GM06990 (cell line): ENCODE measurements around the gene TENT4B.

Experiments used
- DNase-seq: peaks from one replicate; pipeline ENCODE4 v3.0.0-alpha.2; 2011; ENCODE audit not compliant: insufficient read length; ENCODE audit errors: extremely low read depth
- H3K27me3 ChIP-seq: replicated peaks from 2 replicates; pipeline ENCODE4 v1.6.0; 2011; ENCODE audit warnings: low read length; ENCODE audit not compliant: control insufficient read depth, insufficient read depth
- H3K36me3 ChIP-seq: 2 replicates; pipeline ENCODE4 v1.5.1; 2011; ENCODE audit warnings: low read length; ENCODE audit not compliant: control insufficient read depth, insufficient read depth
- H3K4me3 ChIP-seq: replicated peaks from 2 replicates; pipeline ENCODE4 v1.5.1; 2011; ENCODE audit warnings: low read depth, mild to moderate bottlenecking, control low read depth, low read length
- TF ChIP-seq, protein P1 (sequence below): IDR thresholded peaks from 2 replicates; pipeline ENCODE4 v1.5.1; 2011; ENCODE audit warnings: low read length, control low read depth, mild to moderate bottlenecking, inconsistent platforms; ENCODE audit not compliant: insufficient read depth, poor library complexity, severe bottlenecking

TENT4B gene

DNA sequence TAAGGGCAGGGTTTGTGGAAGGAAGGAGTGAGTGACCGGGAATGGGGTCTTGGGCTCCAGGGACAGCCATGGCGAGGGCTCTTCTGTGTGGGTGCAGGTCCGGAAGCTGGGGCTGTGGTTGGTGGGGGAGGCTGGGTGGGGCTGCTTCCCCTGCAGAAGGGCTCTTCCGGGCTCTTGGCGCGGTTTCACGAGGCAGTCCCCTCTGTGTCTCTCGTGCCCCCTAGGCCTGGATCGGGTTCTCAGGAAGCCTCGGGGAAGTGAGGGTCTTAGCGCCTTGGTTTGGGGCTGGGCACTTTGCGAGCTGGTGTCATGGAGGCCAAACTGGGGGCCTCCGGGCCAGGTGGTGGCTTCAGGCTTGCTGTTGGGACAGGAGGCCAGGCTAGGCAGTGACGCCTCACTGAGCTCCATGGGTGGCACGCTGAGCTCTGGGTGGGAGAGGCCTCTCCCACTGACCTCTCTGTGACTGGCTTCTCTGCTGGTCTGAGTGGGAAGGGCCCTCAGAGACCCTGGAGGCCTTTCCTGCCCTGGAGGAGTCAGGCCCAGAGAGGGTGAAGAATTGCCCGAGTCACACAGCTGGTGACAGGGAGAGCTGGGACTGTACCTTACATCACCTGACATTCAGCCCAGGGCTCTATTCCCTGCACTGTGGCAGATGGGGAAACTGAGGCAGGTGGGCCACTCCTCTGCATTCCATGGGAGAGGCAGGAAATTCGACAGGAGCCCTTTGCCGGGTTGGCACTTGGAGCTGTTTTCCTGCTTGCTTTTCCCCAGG is 121.4 kb downstream of the TENT4B start:
- no peak for DNase-seq
- Histone ChIP-seq H3K27me3 (no peaks in the 10 kb centered on the region), H3K4me3 (peak overlapping the region; percentile 85), H3K36me3 (peaks cover 3% of the 10 kb centered on the region)
- TF ChIP-seq, protein P1, sequence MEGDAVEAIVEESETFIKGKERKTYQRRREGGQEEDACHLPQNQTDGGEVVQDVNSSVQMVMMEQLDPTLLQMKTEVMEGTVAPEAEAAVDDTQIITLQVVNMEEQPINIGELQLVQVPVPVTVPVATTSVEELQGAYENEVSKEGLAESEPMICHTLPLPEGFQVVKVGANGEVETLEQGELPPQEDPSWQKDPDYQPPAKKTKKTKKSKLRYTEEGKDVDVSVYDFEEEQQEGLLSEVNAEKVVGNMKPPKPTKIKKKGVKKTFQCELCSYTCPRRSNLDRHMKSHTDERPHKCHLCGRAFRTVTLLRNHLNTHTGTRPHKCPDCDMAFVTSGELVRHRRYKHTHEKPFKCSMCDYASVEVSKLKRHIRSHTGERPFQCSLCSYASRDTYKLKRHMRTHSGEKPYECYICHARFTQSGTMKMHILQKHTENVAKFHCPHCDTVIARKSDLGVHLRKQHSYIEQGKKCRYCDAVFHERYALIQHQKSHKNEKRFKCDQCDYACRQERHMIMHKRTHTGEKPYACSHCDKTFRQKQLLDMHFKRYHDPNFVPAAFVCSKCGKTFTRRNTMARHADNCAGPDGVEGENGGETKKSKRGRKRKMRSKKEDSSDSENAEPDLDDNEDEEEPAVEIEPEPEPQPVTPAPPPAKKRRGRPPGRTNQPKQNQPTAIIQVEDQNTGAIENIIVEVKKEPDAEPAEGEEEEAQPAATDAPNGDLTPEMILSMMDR = peak; percentile 22

DNA sequence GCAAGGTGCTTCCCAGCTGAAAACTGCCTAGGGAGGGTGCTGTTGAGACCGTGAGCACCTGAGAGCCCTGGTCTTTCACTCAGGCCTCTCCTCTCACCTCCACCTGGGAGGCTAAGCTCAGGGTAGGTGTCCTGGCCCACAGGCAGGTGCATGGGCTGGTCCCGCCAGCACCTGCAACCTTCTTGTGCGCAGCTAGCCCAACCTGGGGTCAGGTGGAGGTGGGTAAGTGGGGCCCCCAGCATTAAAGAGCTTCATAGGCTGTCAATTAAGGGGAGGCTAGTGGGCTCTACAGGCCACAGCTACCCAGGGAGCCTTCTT is 122.0 kb downstream of the TENT4B start:
- no peaks in the 10 kb centered on the region for H3K27me3 ChIP-seq
- no peak for DNase-seq
- TF ChIP-seq, protein P1 = no peak
- H3K36me3 ChIP-seq = peaks cover 3% of the 10 kb centered on the region
- peak overlapping the region; percentile 85 for H3K4me3 ChIP-seq

DNA sequence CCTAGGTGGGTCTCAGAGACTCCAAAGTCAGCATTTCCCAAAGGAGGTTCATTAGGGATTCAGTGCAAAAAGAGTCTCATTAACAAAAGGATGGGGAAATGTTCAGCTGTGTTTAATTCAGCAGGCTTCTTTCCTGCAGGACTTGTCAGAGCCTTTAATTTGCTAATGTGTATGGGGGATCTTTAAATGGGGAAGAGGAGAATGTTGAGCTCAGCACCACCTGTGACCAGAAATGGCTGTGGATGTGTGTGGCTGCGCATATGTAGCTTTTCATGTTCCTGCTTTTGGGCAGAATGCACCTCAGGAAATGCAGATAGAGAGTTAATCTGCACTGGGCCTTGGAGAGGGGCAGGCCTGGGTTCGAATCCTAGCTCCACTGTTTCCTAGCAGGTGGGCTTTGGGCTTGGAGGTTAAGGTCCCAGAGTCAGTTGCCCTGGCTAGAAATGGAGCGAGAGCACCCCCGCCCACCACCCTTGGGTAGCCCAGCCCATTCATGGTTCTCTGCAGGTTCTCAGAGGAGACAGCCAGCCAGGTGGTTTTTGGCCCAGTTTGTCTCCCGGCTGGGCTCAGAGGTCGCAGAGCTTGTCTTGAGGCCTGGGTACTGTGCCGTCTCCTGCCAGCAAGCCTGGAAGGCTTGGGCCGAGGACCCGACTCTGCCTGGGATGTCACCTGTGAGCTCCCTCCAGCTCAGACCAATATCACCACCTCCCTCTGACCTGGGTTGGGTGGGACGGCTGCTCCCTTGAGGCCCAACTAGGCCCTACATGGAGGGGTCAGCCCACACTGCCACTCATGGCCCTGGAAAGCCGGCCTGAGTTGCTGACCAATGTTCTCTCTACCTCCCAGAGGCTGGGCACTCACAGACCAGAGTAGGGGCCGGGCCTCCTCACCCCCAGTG is 122.6 kb downstream of the TENT4B start:
- Histone ChIP-seq H3K4me3 (peak overlapping the region; percentile 85), H3K36me3 (peaks cover 3% of the 10 kb centered on the region)
- TF ChIP-seq, protein P1 = no peak

DNA sequence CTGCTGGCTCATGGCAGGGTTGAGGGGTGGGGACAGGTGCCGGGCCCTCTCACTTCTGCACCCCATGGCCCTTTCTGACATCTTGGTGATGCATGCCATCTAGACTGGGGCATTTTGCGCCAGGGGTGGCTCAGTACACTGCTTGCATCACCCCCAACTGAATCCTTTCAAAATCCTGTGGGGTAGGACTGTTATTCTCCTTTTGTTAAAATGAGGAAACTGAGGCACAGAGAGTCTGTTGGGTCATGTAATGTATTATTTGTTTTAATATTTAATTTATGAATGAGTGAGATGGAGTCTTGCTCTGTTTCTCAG is 123.2 kb downstream of the TENT4B start:
- H3K4me3 ChIP-seq = no peak overlapping the region
- H3K27me3 ChIP-seq = no peaks in the 10 kb centered on the region
- H3K36me3 ChIP-seq = peaks cover 3% of the 10 kb centered on the region
- TF ChIP-seq, protein P1 = no peak
- DNase-seq = no peak

More for the DNA sequence above, 122.6 kb downstream of the TENT4B start:
- no peak for DNase-seq
- no peaks in the 10 kb centered on the region for H3K27me3 ChIP-seq

DNA sequence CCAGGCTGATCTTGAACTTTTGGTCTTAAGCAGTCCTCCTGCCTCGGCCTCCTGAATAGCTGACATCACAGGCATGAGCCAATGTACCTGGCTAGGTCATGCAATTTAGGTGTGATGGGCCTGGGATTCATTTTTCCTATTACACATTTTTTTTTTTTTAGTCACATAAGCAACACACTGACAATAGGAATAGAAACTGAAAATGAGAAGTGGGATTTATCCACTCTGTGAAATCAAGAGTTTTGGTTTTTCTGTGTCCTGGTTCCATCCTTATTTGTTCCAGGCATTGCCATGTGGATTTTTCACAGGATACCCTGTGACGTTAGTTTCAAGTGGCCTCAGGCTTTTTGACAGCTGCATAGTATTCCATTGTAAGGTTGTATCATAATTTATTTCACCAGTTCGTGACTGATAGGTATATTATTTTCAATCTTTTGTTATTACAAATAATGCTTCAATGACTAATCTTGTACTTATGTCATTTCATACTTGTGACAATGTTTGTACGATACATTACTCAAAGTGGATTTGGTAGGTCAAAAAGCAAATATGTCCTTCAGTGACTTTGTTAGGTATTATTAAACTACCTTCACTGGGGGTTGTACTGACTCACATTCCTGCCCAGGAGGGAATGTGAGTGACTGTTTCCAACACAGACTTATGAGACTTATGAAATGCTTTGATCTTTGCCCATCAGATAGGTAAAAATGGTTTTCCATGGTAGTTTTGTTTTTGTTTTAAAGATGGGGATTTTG is 123.9 kb downstream of the TENT4B start:
- TF ChIP-seq, protein P1 = no peak
- H3K4me3 ChIP-seq = no peak overlapping the region
- peaks cover 3% of the 10 kb centered on the region for H3K36me3 ChIP-seq
- no peaks in the 10 kb centered on the region for H3K27me3 ChIP-seq
- DNase-seq = no peak
